Astrocyte of the spinal cord (primary cell): ENCODE data around the gene DNTT.

Source experiments
- DNase-seq: peaks from one replicate; pipeline ENCODE4 v3.0.0; 2011; ENCODE audit warnings: low read depth, low spot score
- H3K4me3 ChIP-seq: 2 replicates; pipeline ENCODE4 v1.5.1; 2011; ENCODE audit warnings: low read depth, mild to moderate bottlenecking, low read length, moderate library complexity
- in situ Hi-C: cut with HindIII; loops from 2 replicates; pipeline ENCODE4 v1.10.0; 2017; ENCODE audit warnings: low sequenced_read_pairs
- TF ChIP-seq, protein P1 (sequence below): IDR thresholded peaks from 2 replicates; pipeline ENCODE4 v1.5.1; 2012; ENCODE audit warnings: low read depth, mild to moderate bottlenecking, low read length, inconsistent platforms

The DNTT gene

DNA sequence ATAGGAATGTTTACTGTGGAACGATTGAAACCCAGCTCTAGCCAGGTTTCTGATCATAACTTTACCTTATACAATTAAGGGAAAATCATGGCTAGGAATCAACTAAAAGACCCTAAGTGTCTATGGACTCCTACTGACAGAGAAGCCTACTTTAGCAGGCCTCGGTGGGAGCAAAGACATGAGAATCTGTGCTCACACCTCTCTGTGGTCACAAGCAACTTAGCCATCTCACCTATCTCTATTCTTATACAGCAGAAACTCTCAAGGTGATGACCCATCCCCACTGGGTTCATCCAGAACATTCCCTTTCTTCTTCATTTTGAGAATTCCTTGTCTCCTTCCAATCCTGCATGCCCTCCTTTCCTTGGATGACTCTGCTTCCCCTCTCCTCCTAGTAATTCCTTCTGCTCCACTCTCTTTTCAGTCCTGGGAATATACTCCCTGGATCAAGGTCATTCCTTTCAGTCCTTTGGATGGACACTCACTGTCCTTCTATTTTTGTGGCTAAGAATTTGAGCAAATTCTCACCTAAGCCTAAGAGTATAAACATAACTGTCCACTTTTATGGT lies 35.8 kb upstream of the DNTT start:
- no peak for DNase-seq
- no peak overlapping the region for H3K4me3 ChIP-seq
- in situ Hi-C loops = no loop called here
- TF ChIP-seq, protein P1, sequence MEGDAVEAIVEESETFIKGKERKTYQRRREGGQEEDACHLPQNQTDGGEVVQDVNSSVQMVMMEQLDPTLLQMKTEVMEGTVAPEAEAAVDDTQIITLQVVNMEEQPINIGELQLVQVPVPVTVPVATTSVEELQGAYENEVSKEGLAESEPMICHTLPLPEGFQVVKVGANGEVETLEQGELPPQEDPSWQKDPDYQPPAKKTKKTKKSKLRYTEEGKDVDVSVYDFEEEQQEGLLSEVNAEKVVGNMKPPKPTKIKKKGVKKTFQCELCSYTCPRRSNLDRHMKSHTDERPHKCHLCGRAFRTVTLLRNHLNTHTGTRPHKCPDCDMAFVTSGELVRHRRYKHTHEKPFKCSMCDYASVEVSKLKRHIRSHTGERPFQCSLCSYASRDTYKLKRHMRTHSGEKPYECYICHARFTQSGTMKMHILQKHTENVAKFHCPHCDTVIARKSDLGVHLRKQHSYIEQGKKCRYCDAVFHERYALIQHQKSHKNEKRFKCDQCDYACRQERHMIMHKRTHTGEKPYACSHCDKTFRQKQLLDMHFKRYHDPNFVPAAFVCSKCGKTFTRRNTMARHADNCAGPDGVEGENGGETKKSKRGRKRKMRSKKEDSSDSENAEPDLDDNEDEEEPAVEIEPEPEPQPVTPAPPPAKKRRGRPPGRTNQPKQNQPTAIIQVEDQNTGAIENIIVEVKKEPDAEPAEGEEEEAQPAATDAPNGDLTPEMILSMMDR = no peak

DNA sequence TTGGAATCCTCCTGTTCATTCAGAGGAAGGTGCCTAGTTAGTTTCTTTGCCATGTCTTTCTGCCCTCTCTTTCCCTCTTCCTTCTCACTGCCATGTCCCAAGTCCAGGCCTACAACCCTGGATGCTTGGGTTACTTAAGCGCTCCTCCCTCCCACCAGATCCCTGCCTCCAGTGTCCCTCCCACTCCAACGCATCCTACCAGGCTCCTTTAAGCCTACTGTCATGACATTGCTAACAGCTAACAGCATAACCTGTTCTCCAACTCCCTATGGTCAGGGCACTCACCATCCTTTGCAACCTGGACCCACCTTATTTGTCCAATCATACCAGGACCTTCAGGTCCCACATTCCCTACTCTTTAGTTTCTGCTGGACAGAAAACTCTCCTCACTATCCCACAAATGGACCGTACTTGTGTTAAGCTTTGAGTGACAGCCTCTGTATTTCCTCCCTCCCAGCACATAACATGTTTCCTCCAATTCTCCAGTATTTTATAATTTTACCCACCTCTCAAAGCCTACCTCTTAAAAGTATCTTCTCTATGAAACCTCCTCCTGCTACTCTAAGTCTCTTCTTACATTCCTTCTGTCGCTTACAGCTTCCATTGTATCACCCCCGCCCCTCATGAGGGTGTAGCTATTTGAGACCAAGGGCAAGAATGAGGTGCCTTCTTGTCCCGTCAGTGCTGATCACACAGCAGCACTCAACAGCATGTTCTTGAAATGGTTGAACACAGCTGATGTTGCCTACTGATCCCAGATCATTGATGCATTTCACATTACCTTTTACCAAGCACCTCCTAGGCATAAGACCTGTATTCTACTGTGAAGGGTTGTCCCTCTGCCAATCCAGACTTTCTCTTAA lies 34.6 kb upstream of the DNTT start:
- TF ChIP-seq, protein P1 = no peak
- in situ Hi-C loops = no loop called here
- DNase-seq = no peak
- no peak overlapping the region for H3K4me3 ChIP-seq

DNA sequence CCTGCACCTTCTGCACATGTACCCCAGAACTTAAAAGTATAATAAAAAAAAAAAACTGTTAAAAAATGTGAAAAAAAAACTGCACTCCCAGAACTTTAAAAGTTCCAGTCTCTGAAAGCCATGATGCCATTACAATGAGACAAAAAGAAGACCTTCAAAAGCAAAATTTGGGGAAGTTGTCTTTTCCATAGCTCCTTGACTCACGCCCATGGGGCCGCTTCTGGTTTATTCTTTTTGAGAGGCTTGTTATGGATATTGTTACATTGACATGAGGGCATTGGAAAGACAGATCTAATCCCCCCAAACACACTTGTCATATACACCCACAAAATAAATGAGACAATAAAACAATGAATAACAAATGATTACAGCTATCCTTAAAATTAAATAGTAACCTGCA lies 33.7 kb upstream of the DNTT start:
- in situ Hi-C loops = no loop called here
- TF ChIP-seq, protein P1 = no peak
- DNase-seq = no peak
- no peak overlapping the region for H3K4me3 ChIP-seq

DNA sequence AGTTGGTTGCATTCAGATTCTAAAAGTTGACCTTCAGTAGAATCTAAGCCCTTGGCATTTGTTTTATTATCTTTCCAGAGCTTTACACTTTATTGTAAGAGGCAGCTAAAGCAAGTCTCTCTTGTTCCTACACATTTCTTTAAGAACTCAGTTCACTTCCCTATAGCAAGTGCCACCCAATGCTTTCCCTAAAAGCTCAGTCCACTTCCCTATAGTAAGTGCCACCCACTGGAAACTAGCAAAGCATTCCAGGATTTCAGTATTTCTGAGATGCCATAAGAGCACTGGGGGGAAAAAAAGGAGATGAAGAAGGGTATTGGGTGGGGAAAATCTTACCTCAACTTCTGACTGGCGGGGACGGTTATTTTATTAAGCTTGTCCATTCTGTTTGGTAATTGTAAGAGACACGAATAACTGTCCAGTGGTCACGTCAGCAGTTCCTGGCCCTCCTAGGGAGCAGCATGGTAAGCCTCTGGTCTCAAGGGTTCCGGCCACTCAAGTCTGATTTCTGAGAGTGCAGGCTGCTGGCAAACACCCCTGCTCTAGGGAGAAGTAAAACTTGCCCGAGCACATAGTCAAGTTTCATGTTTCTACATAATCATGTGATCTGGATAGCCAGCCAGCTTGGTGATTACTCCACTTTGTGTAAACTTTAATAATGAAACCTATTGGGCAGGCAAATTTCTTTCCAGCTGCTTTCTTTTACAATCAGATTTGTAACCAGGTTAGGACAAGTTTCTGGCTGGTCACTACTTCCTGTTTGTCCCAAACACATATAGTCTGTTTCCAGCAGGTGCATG lies 33.0 kb upstream of the DNTT start, which contains the start of gene BLNK:
TSS of gene BLNK (minus strand) at position 554 of the 800 bp plus-strand sequence. CDS start at position 383, 171 bp downstream.
- no peak for DNase-seq
- in situ Hi-C loops = no loop called here
- no peak within 1 kb of the TSS for H3K4me3 ChIP-seq
- TF ChIP-seq, protein P1 = no peak

DNA sequence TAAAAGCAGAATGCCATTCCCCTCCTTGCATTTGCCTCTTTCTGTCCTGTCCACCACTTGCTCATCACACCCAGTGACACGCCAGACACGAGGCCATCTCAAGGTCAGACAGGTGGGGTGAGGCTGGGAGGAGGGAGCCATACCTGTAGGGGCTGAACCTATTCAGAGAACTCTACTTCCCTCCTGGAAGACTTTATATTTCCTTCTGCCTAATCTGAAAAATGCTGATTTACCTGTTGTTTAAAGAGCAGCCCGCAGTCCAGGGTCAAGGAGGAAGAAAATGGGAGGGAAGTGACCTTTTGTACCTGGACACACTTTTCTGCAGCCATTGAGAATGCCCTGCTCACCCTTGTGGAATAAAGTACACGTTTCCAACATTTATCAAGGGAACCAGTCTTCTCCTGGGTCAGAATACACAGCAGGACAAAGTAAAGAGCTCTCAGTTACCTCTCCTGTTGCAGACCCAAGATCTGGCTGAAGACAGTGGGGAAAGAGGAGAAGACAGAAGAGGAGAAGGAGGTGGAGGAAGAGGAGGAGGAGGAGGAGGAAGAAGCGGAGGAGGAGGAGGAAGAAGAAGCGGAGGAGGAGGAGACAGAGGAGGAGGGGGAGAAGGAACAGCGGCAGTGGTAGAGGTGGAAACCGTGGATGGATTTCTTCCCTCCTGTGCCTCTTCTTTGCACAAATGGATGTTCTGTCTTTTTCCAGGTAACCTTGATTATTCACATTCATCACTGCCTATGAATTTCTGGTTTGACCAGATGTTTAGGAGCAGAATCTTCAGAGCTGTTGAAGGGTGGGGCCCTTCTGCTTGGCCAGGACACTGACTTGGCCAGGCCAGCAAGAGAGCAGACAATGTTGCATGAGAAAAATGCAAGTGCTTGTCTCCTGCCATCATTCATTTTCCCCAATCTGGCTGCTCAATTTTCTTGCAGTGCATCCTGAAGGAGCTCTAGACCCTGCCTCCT lies 31.6 kb upstream of the DNTT start:
- in situ Hi-C loops = no loop called here
- TF ChIP-seq, protein P1 = no peak
- DNase-seq = no peak
- no peak overlapping the region for H3K4me3 ChIP-seq
